Activated CD4-positive, alpha-beta T cell treated with anti-CD3 and anti-CD28 coated beads, Interleukin-2, amount 50 U/mL, for 48 hours (primary cell): Measurements from ENCODE around the gene OR10G8.
"Not testable (repeated sequence)": the region's sequence is repeated elsewhere in the genome, so short reads cannot be mapped to it uniquely, and the experiment has no call there.

Experiments used
- DNase-seq, 2 experiments: peaks; one replicate each; pipeline ENCODE4 v3.0.0-alpha.2; 2020

Gene OR10G8

GRCh38 chr11:124026498-124026897 lies at the start of gene OR10G8:
OR10G8 (plus strand) TSS chr11:124026798; CDS start chr11:124029623, 2,825 bp downstream.
- no peak for DNase-seq

- no peak for DNase-seq
These were observed 48.8 kb upstream of the OR10G8 start, which contains the start of gene OR10S1 for GRCh38 chr11:123977731-123978347. OR10S1 (minus strand) TSS chr11:123977781; CDS start chr11:123977664, 117 bp downstream.

DNA sequence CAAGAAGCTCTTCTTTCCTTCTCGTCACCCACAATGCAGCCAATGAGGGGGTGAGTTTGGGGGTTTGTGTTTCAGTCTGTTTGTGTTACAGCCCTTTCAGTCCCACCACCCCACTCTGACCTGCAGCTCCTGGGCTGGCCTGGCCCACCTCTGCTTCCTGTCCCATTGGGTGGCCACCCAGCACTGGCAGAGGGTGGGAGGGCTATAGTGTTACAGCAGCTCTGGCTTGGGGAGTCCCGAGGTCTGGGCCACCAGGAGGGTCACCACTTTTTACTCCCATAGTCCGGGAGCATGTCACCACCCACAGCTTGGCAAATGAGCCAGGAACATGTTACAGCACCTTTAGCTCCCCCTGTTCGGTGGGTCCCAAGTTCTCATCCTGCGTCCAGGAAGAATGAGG lies 47.3 kb upstream of the OR10G8 start:
- no peak for DNase-seq

DNA sequence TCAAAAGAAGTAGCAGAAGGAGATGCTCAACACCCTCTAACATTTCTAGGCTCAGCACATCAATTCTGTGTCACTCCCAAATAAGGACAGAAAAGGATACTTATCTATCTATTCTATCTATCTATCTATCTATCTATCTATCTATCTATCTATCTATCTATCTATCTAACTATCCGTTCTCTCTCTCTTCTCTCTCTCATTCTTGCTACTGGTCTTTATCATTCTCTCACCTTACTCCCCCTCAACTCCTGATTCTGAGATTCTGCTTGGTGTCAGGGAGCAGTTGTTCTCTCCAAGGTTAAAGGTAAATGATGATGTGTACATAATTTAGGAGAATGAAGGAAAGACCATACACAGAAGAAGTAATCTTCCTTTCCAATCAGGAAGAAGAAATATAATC lies 31.5 kb upstream of the OR10G8 start, which contains the start of gene OR10G6:
Gene OR10G6, minus strand, starts transcription at position 43 of the 400 bp plus-strand sequence. Its CDS starts 0 bp downstream, at position 43.
- no peak for DNase-seq

- DNase-seq: no peak
These were observed 13.9 kb upstream of the OR10G8 start, which contains the start of gene OR10G4 for GRCh38 chr11:124012697-124013096. OR10G4 (plus strand) TSS chr11:124012997; CDS start chr11:124015575, 2,578 bp downstream.

GRCh38 chr11:124015837-124016236 lies 10.8 kb upstream of the OR10G8 start:
- DNase-seq: not testable (repeated sequence)

GRCh38 chr11:124036666-124037065 lies 10.1 kb downstream of the OR10G8 start:
- no peak for DNase-seq

GRCh38 chr11:124039557-124039956 lies 13.0 kb downstream of the OR10G8 start:
- DNase-seq: no peak

DNA sequence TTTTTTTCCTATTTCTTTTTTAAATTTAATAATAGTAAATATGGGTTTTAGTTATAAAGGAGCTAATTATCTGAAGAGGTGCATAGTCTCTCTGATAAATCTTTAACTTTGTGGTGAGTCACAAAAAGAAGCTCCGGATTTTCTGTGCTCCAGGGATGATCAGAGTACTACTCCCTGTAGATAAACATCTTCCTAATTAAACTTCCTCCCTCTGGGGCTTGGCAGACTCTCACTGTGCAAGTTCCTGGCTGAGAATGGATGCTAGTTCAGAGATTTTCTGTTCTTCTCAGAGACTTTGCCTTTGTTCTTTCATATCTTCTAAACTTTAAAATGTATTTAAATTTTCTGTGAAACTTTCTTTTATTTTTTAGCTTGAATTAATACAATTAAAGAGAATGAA lies 14.7 kb downstream of the OR10G8 start, which contains the start of gene OR10G7:
Gene OR10G7, minus strand, starts transcription at position 72 of the 400 bp plus-strand sequence. CDS start 2,324 bp downstream, outside the sequence.
- DNase-seq: no peak

DNA sequence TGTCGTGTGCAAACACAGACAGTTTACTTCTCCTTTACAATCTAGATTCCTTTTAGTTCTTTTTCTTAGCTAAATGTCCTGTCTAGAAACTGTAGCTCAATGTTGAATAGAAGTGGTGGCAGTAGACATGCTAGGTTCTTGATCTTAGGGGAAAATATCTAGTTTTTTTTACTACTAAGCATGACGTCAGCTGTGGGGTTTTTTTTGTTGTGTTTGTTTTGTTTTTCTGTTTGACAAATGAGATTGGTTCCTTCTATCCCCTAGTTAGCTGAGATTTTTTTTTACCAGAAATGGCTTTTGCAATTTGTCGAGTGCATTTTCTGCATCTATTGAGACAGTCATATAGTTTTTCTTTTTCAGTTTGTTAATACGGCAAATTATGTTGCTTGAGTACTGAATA lies 16.8 kb downstream of the OR10G8 start:
- no peak for DNase-seq

DNA sequence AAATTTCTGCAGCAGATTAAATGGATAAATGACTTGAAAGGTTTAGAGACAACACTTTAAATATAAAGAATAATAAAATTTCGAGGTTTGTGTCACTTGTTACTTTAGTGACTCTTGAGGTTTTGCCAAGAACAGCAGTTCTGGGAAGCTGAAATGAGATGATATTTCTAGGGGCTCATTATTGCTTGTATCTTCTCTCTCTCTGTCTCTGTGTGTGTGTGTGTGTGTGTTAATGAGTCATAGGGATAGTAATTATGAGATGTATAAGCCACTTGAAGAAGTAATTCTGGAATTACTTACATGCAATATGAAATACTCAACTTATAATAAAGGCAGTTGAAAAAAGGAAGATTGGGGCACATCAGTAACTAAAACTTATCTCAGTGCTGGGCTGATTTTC lies 24.1 kb downstream of the OR10G8 start:
- DNase-seq: no peak

- DNase-seq: no peak
These were observed 26.4 kb downstream of the OR10G8 start for GRCh38 chr11:124052966-124053365.

DNA sequence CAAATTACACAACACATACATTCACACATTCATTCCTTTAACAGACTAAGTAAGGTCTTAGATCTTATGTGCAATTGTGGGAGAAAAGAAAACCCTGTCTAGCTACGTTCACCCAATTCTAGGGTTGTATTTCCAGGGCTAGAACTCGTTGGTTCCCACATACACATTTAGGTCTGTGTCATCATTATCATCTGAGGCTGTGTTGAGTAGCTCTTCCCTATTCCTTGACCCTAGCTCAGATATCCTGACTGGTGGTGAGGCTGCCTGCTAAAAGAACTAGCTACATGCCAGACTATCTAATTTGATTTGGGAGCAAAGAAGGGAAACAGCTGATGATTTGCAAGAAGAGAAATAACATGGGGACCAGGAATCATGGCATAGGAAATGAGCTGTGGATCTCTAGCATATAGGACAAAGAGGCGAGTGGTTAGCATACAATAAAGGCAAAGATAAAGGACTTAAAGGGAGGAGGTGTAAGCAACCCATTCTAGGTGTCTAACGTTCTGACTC lies 42.1 kb downstream of the OR10G8 start:
- DNase-seq: no peak

GRCh38 chr11:124069429-124070401 lies 43.1 kb downstream of the OR10G8 start:
- DNase-seq: peak; percentile 50 to 51

DNA sequence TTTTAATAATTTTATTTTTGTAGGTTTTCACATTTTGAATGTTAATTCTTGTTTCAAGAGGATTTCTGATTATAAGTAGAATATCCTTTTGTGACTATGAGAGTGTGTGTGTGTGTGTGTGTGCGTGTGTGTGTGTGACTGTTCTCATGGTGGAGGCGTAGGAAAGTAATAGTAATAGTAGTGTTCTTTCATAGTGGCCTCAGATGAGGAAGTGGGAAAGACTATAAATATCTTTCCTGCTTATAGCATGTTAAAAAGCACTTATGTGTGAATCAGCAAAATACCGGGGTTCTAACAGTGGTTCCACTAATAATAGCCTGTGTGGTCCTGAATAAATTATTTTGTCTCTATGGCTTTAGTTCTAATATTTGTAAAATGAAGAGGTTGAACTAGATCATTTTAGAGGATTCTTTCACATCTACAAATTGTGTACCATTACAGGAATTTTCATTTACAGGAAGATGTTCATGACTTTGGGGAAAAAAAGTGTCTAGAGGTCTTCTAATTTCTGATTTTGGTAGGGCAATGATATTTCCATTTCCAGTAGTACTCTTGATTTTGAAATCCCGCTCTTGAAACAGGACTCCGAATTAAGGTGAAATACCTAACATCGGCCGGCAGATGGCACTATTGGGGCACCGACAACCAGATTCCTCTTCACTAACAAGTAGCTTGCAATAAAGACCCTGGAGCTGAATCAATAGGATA lies 44.5 kb downstream of the OR10G8 start:
- DNase-seq: peak; percentile 68 to 76

GRCh38 chr11:124071623-124071948 lies 45.0 kb downstream of the OR10G8 start:
- DNase-seq: no peak

GRCh38 chr11:124072147-124072546 lies 45.5 kb downstream of the OR10G8 start:
- no peak for DNase-seq

- DNase-seq: no peak
These were observed 48.0 kb downstream of the OR10G8 start for GRCh38 chr11:124074554-124074953.

DNA sequence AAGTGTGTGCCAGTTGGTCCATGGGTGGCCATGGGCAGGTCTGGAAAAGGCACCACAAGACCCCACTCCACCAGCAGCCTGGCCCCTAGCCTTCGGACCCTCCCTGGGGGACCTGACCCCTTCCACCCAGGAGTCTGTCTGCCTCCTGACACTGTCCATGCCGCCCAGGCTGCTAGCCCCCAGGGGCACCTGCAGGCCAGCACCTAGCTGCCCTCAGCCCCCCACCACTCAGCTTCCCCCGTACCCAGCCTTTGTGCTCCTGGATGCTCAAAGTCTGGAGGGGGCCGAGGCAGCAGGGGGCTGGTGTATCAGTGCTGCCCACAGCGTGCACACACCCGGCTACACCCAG lies 48.9 kb downstream of the OR10G8 start:
- no peak for DNase-seq

DNA sequence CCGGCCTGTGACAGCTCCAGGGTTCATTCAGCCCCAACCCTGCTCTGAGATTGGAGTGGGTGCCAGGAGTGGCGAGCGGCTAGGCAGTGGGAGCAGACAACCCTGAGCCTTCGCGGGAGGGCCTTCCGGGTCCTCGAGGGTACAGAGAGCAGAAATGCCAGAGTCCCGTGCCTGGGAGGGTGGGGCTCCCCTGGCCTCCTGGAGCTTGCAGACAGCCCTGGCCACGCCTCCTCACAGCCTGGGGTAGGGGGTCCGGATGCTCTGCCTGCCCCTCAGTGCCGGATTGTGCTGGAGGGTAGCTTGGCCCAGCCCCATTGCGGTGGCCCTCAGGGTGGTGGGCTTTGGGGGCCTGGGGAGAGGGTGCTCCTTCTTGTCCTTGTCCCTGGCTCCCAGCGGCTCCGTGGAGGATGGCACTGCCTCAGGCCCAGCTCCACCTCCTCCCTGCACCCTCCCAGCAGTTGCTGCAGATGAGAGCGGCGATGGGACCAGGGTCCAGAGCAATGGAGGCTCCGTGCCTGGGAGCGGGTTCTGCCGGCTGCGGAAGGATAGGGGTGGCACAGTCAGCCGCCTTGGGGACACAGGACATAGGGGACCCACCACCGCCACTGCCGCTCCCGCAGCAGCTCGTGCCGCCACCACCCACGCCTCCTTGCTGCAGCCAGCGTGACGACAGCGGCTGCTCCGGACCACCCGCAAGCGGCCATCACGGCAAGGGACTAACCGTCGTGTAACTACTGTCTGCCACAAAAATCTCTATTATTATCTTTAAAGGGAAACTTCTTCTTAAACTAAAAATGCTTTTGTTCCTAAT lies 49.4 kb downstream of the OR10G8 start:
- DNase-seq: peak; percentile 10 to 16

DNA sequence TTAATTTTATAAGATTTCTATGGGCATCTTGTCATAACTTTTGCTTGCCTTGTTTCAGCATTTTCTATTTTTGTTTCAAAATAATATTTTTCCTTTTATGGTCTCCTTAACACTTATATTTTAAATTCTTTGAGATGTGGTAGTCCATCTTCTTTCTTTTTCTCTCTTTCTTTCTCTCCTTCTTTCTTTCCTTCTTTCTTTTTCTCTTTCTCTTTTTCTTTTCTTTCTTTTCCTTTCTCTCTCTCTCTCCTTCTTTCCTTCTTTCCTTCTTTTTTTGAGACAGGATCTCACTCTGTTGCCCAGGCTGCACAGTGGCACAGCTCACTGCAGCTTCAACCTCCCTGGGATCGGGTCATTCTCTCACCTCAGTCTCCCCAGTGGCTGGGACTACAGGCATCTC lies 50.7 kb downstream of the OR10G8 start:
- DNase-seq: no peak

DNA sequence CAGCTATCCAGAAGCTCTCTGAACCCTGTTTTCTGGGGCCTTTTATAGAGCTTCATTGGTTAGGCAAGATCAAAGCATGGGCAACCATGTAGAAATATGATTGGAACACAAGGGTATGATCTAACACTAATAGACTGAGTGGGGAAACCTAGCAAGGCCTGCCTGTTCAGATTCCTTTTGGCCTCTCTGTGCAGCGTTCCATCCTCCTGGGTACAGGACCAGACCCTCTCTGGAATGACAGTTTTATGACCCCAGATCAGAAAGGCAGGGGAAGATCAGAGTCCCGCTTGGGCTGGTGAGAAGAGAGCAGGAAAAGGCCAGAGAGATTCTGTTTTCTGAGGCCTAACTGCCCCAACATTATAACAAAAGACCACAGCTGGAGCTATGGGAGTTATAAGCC lies 52.0 kb downstream of the OR10G8 start:
- DNase-seq: no peak
